Mammary epithelial cell (primary cell): Measurements from ENCODE around the gene BORCS5.

Experiments
- CTCF ChIP-seq, 2 donors: IDR thresholded peaks in 1 of 2; conservative IDR thresholded peaks in 1 of 2; 2 replicates each; pipeline ENCODE4 v1.5.1; 2011 to 2012; ENCODE audit warnings: inconsistent platforms in 2 of 2, low read length in 2 of 2, mild to moderate bottlenecking in 2 of 2, control low read depth in 1 of 2, low read depth in 1 of 2; ENCODE audit not compliant: insufficient read depth in 1 of 2; ENCODE audit errors: extremely low read depth in 1 of 2
- EZH2 ChIP-seq: IDR thresholded peaks from 2 replicates; pipeline ENCODE4 v1.6.1; 2012; ENCODE audit warnings: low read length, inconsistent platforms, borderline replicate concordance

- TF ChIP-seq CTCF (conservative IDR thresholded peaks at IDR 0.05 in 1 of 2, IDR thresholded peaks at IDR 0.05 in 1 of 2; ENCODE audit: extremely low read depth in 1 of 2, insufficient read depth in 1 of 2, low read depth in 1 of 2, low read length in 2 of 2) (no peak), EZH2 (no peak)
Observed at GRCh38 chr12:12466157-12466556, 109.3 kb downstream of the BORCS5 start.
